Breast epithelium (tissue), 3 donors: ENCODE data around the gene WT1.

ENCODE experiments used
- POLR2A ChIP-seq: fragments of 450-650 bp; IDR thresholded peaks from one replicate; pipeline ENCODE4 v1.6.1; 2016; ENCODE audit warnings: antibody characterized with exemption, mild to moderate bottlenecking, moderate library complexity
- POLR2AphosphoS5 ChIP-seq, 3 donors: sonication (generic); formaldehyde crosslinking; IDR thresholded peaks; one replicate each; pipeline ENCODE4 v1.6.1; 2017; ENCODE audit warnings: antibody characterized with exemption in 3 of 3

DNA sequence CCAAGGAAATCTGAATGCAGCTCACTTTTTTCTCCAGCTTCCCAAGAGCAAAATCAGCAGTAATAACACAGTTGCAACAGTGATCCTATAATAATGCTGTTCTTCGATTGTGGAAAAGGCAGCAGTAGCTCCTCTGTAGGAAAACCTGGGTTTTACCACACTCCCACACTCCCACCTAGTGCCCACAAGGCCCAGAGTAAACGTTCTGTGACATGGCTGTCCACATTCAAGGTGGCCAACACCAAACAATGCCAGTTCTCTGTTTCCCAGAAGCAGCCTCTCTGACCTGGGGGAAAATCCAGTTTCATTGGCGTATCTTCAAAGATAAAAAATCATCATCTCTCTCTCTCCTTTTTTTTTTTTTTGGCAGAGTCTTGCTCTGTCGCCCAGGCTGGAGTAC lies 40.2 kb downstream of the WT1 start:
- TF ChIP-seq POLR2AphosphoS5 (IDR thresholded peaks at IDR 0.05) (no peak), POLR2A (no peak)
